ENCODE measurements around the gene DDAH2. TPM values are rescaled to one million over a fixed set of nuclear protein-coding genes. Genes with fewer than 3 reads are reported as not detected.
A peak's percentile ranks its signal among the peaks of the same experiment; 100 is the strongest.

The DDAH2 gene
- polyA plus RNA-seq, 1 donor from 2014 or later, result 386 TPM

DNA sequence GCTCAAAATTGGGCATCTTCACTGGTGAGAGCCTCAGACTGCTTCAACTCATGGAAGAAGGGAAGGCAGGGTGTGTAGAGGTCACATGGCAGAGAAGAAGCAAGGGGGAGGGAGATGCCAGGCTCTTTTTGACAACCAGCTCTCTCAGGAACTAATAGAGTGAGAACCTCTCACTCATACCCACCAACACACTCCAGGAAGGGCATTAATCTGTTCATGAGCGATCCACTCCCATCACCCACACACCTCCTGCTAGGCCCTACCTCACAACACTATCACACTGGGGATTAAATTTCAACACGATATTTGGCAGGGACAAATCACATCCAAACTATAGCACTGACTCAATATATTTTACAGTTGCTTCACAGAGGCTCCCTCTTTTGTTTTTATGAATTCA, 12.7 kb upstream of the DDAH2 start:
- no peaks in the 10 kb centered on the region for H3K9me3 ChIP-seq (ENCODE audit: low read length)
- H3K36me3 ChIP-seq (ENCODE audit: insufficient read depth, low read length), result no peaks in the 10 kb centered on the region
- no peak overlapping the region for H3K27ac ChIP-seq (ENCODE audit: low read length)
- no peak overlapping the region for H2AFZ ChIP-seq (ENCODE audit: low read depth, low read length)
- no peaks in the 10 kb centered on the region for H4K20me1 ChIP-seq (ENCODE audit: insufficient read depth)
- H3F3A ChIP-seq (ENCODE audit: insufficient read depth, low read length, poor library complexity, severe bottlenecking), result no peaks in the 10 kb centered on the region
- no peaks in the 10 kb centered on the region for H3K27me3 ChIP-seq (ENCODE audit: insufficient read depth, low read depth, low read length)
- no peak for TF ChIP-seq EP300 (conservative IDR thresholded peaks at IDR 0.05; ENCODE audit: poor library complexity, severe bottlenecking)
- no peak for TF ChIP-seq MXI1 (conservative IDR thresholded peaks at IDR 0.05; ENCODE audit: poor library complexity, severe bottlenecking)
- TF ChIP-seq, protein P1, sequence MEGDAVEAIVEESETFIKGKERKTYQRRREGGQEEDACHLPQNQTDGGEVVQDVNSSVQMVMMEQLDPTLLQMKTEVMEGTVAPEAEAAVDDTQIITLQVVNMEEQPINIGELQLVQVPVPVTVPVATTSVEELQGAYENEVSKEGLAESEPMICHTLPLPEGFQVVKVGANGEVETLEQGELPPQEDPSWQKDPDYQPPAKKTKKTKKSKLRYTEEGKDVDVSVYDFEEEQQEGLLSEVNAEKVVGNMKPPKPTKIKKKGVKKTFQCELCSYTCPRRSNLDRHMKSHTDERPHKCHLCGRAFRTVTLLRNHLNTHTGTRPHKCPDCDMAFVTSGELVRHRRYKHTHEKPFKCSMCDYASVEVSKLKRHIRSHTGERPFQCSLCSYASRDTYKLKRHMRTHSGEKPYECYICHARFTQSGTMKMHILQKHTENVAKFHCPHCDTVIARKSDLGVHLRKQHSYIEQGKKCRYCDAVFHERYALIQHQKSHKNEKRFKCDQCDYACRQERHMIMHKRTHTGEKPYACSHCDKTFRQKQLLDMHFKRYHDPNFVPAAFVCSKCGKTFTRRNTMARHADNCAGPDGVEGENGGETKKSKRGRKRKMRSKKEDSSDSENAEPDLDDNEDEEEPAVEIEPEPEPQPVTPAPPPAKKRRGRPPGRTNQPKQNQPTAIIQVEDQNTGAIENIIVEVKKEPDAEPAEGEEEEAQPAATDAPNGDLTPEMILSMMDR (IDR thresholded peaks at IDR 0.05; ENCODE audit: poor library complexity, severe bottlenecking), result no peak
- TF ChIP-seq RAD21 (conservative IDR thresholded peaks at IDR 0.05), result no peak
- no peaks in the 10 kb centered on the region for H3K79me2 ChIP-seq (replicated peaks; ENCODE audit: insufficient read depth, low read length)
- H3K9me2 ChIP-seq (ENCODE audit: insufficient read depth, low read length), result no peaks in the 10 kb centered on the region
- no peak overlapping the region for H3K4me2 ChIP-seq (ENCODE audit: low read length)
- no peak overlapping the region for H3K4me3 ChIP-seq (ENCODE audit: low read length)
- H3K9ac ChIP-seq (ENCODE audit: low read length), result no peak overlapping the region

DNA sequence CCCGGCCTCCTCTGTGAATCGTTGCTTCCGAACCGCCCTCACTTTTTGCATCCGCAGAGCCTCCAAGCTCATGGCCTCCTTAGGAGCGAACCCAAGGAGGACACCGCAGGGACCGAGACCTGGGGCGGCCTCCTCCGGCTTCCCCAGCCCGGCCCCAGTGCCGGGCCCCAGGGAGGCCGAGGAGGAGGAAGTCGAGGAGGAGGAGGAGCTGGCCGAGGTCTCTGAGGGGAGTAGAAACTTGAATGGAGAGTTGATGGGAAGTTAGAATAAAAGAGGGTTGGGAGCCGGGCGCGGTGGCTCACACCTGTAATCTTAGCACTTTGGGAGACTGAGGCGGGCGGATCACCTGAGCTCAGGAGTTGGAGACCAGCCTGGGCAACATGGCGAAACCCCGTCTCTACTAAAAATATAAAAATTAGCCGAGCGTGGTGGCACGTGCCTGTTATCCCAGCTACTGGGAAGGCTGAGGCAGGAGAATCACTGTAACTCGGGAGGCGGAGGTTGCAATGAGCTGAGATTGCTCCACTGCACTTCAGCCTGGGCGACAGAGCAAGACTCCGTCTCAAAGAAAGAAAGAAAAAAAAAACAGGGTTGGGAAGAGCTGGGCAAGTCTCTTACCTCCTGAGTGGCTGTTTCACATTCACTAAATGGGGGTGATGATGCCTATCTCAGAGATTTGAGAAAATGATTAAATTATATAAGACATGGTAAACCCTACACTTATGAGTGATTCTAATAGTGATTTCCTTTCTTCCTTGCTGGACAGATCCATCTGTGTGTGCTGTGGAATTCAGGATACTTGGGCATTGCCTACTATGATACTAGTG, 11.5 kb upstream of the DDAH2 start:
- H2AFZ ChIP-seq (ENCODE audit: low read depth, low read length), result peak overlapping the region; percentile 42
- H3K79me2 ChIP-seq (replicated peaks; ENCODE audit: insufficient read depth, low read length), result no peaks in the 10 kb centered on the region
- peak overlapping the region; percentile 66 for H3K4me3 ChIP-seq (ENCODE audit: low read length)
- peak overlapping the region; percentile 25 for H3K9ac ChIP-seq (ENCODE audit: low read length)
- H3F3A ChIP-seq (ENCODE audit: insufficient read depth, low read length, poor library complexity, severe bottlenecking), result no peaks in the 10 kb centered on the region
- TF ChIP-seq, protein P2, sequence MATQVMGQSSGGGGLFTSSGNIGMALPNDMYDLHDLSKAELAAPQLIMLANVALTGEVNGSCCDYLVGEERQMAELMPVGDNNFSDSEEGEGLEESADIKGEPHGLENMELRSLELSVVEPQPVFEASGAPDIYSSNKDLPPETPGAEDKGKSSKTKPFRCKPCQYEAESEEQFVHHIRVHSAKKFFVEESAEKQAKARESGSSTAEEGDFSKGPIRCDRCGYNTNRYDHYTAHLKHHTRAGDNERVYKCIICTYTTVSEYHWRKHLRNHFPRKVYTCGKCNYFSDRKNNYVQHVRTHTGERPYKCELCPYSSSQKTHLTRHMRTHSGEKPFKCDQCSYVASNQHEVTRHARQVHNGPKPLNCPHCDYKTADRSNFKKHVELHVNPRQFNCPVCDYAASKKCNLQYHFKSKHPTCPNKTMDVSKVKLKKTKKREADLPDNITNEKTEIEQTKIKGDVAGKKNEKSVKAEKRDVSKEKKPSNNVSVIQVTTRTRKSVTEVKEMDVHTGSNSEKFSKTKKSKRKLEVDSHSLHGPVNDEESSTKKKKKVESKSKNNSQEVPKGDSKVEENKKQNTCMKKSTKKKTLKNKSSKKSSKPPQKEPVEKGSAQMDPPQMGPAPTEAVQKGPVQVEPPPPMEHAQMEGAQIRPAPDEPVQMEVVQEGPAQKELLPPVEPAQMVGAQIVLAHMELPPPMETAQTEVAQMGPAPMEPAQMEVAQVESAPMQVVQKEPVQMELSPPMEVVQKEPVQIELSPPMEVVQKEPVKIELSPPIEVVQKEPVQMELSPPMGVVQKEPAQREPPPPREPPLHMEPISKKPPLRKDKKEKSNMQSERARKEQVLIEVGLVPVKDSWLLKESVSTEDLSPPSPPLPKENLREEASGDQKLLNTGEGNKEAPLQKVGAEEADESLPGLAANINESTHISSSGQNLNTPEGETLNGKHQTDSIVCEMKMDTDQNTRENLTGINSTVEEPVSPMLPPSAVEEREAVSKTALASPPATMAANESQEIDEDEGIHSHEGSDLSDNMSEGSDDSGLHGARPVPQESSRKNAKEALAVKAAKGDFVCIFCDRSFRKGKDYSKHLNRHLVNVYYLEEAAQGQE (IDR thresholded peaks at IDR 0.05; ENCODE audit: borderline replicate concordance), result no peak
- TF ChIP-seq RAD21 (conservative IDR thresholded peaks at IDR 0.05) (no peak), TAF1 (IDR thresholded peaks at IDR 0.05; ENCODE audit: low read depth) (no peak)
- no peaks in the 10 kb centered on the region for H4K20me1 ChIP-seq (ENCODE audit: insufficient read depth)
- no peaks in the 10 kb centered on the region for H3K27me3 ChIP-seq (ENCODE audit: insufficient read depth, low read depth, low read length)
- no peaks in the 10 kb centered on the region for H3K9me3 ChIP-seq (ENCODE audit: low read length)
- no peaks in the 10 kb centered on the region for H3K9me2 ChIP-seq (ENCODE audit: insufficient read depth, low read length)
- H3K27ac ChIP-seq (ENCODE audit: low read length), result no peak overlapping the region
- no peak overlapping the region for H3K4me2 ChIP-seq (ENCODE audit: low read length)
- no peaks in the 10 kb centered on the region for H3K36me3 ChIP-seq (ENCODE audit: insufficient read depth, low read length)
